Right lobe of liver (tissue), 4 donors: ENCODE measurements around the gene UBAP1.

Experiments
- POLR2A ChIP-seq: fragments of 450-650 bp; IDR thresholded peaks from one replicate; pipeline ENCODE4 v1.6.1; 2017; ENCODE audit warnings: antibody characterized with exemption, mild to moderate bottlenecking
- TF ChIP-seq, protein P1 (sequence below), 4 donors: fragments of 200-600 bp in 3 of 4; fragments of 450-650 bp in 1 of 4; IDR thresholded peaks; one replicate each; pipeline versions ENCODE4 v1.5.1 to v1.8.0; 2016 to 2022; ENCODE audit warnings: antibody characterized with exemption in 4 of 4, mild to moderate bottlenecking in 2 of 4
- donor health status: DM: no; HTN: no; CAD: no.
- donor health status: DM: no; HTN: no; CAD: no.
- donor health status: DM: no; HTN: yes; CAD: no.

GRCh38 chr9:34282096-34282495 is 103.3 kb downstream of the UBAP1 start:
- TF ChIP-seq, protein P1, sequence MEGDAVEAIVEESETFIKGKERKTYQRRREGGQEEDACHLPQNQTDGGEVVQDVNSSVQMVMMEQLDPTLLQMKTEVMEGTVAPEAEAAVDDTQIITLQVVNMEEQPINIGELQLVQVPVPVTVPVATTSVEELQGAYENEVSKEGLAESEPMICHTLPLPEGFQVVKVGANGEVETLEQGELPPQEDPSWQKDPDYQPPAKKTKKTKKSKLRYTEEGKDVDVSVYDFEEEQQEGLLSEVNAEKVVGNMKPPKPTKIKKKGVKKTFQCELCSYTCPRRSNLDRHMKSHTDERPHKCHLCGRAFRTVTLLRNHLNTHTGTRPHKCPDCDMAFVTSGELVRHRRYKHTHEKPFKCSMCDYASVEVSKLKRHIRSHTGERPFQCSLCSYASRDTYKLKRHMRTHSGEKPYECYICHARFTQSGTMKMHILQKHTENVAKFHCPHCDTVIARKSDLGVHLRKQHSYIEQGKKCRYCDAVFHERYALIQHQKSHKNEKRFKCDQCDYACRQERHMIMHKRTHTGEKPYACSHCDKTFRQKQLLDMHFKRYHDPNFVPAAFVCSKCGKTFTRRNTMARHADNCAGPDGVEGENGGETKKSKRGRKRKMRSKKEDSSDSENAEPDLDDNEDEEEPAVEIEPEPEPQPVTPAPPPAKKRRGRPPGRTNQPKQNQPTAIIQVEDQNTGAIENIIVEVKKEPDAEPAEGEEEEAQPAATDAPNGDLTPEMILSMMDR (IDR thresholded peaks at IDR 0.05), result no peak
- no peak for TF ChIP-seq POLR2A
